ENCODE results near the gene SUN1.

DNA sequence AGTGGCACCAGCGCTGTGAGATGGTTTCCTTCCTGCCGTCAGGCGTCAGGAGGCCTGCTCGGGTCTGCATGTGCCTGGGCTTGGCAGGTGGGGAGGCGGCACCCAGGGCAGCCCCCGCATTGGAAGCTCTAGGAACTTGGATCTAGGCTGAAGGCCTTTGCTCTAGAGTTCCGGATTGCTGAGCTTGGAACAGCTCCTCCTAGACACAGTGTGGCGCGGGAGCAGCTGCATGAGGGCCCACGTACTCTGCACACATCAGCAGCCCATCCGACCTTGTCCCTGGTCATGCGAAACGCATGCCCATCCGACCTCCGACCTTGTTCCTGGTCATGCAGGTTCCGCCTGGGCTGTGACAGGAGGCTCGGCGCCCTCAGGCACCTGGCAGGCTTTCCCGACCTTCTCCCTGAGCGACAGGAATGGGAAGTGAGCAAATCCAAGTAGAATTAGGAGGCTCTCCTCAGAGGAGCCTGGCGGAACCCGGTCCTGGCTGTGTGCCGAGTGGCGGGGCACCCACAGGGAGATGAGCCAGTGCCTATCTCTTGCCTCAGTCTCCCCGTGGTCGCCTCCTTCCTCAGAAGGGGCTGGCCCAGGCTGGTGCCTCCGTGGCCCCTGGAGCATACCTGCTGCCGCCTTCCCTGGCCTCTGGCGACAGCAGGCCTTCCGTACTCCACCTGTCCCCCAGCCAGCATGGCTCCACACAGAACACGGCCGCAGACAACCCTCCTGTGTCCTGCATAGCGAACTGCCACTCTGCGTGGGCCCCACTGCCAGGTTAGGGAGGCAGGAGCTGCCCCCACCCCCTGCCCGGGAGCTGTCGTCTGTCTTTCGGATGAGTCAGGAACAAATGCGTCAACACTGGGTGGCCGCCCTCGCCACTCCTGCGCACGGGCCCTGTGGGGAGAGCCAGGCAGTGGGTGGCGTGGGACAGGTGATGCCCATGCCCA, 56.1 kb downstream of the SUN1 start:
- TF ChIP-seq GATA3 (IDR thresholded peaks at IDR 0.05; ENCODE audit: low read depth, low read length) (no peak), GATA2 (IDR thresholded peaks at IDR 0.05; ENCODE audit: low read depth, low read length) (no peak)

Data from SH-SY5Y (cell line).